GM19395 (cell line): ENCODE measurements around the gene FADS2.

Experiments
- ATAC-seq: cut with Tn5 transposase; IDR thresholded peaks from one replicate; pipeline ENCODE4 v1.9.1; 2021; ENCODE audit warnings: mild to moderate bottlenecking, moderate library complexity; ENCODE audit not compliant: unreplicated experiment

Gene FADS2

DNA sequence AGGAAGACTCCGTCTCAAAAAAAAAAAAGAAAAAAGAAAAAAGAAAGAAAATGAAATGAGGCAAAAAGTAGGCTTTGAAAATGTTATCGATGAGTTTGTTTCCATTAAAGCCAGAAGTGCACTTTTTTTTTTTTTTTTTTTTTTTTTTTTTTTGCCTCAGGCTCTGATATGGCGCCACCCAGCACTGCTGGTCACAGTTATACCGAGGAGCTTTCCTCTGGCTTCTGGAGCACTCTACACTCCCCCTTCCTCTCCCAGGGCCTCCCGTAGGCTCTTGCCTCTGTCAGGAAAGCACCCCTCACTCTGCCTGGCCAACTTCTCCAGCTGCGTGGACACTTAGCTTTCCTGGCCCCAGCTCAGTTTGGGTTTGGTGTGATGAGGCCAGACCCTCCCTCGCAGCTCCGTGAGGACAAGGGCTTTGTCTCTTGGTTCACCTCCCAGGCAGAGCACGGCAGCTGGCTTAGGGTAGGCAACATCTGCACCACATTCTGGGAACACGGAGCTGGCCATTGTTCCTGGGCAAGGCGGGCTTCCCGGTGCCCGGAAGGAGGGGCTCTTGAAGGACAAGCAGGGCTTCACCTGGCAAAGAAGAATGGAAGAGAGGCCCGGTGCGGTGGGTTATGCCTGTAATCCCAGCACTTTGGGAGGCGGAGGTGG lies 16.9 kb downstream of the FADS2 start:
- no peak for ATAC-seq

DNA sequence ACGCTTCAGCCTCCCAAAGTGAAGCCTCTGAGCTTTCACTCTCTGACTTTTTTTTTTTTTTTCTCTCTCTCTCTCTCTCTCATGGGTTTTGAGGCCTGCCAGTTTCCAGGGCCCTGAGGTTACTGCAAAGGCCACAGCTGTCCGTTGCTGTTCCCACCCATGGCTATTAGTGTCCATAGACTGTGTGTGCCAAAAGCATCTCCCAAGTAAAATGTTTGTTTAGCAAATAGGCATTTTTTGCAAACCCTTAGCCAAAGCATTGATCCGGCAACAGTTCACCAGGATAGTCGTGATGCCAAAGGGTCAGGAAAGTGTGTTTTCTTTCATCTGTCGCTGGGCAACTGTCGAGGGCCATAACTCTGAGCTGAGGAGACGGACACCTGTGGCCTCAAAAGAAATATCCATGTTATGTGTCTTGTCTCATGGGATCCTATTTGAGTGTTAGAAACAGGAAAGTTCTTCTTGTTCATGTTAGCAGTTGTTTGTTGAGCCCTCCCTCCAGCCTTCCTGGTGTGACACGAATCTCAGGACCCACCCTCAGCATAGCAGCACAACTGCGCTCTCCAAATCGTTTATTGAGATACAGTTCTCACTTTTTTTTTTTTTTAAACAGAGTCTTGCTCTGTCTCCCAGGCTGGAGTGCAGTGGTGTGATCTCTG lies 18.4 kb downstream of the FADS2 start:
- no peak for ATAC-seq

DNA sequence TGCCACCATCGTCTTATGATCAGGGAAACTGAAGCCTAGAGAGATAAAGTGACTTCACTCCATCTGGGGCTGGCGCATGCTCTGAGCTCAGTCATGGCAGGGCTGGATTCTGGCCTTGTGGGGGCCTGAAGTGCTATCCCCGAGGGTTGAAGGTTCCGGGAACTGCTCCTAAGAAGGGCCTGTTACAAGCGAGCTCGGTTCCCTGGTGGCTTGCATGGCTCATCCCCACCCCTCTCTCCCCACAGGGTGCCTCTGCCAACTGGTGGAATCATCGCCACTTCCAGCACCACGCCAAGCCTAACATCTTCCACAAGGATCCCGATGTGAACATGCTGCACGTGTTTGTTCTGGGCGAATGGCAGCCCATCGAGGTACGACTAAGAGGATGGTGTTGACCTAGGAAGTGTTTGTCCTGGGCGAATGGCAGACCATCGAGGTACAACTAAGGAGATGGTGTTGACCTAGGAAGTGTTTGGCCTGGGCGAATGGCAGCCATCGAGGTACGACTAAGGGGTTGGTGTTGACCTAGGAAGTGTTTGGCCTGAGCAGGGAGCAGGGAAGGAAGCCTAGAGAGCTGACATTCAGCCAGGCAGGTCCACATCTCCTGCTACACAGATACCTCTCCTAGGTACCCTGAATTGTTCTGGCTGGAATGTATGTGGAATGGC lies 19.9 kb downstream of the FADS2 start:
- ATAC-seq = no peak

DNA sequence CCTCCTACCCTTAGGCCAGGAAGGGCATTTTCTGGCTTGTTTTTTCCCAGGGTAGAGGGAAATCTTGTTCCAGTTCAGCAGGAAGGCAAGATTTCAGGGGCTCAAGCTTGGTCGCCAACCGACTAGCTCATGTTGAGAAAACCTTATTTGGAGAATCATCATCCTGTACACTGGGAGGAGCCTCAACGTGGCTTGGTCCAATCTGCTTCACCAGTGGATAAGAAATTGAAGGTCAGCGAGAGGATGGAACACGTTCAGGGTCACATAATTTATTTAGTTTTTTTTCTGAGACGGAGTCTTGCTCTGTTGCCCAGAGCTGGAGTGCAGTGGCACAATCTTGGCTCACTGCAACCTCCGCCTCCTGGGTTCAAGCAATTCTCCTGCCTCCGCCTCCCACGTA lies 20.5 kb downstream of the FADS2 start:
- no peak for ATAC-seq

DNA sequence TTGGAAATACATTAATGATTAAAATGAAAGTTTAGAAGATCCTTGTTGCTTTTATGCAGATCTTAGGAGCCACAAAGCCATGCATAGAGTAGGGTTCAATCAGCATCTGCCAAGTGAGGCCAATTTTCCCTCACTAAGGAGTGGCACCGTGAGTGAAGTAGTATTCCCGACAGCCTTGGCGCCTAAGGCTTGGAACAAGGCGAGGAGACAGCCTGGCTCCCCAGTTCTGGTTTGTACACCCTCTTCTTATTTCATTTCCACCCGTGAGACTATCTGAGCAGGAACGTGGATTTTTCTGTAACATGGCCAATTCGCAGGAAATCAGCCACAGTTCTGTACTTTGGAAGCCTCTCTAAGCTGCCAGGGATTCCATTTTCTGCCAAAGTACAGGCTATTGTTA lies 22.6 kb downstream of the FADS2 start:
- no peak for ATAC-seq

DNA sequence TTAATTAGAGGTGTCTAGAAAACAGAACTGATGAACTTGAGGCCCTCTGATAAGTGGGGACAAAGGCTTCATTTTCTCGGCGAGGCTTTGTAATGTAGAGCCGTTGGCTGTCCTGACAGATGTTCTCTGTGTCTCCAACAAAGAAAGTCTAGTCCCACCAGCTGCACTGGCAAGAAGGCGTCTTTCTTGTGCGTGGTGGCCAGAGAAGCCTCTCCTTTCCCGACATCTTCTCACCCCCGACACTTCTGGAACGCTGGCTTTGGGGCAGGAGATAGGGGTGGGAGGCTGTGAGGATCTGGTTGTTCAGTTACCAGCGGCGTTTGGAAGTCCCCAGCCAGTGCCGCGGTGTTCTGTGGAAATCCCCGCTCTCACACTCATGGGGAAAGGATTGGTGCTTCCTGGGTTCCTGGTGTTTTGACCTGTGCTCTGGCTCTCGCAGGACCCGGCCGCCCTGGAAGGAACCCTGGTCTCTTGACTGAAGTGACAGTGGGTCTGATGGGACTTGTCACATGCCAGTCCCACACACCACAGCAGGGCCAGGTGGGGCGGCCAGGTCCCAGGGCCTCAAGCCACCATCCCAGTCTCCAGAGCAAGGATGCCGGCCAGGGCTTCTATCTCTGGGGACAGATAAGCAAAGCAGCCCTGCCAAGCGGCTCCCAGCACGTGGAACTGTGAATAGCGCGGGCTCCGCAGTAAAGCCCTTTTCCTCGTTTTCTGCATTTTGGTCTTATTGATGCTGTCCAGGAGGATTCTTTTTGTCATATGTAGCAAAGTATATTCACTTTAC lies 23.2 kb downstream of the FADS2 start:
- ATAC-seq = no peak

DNA sequence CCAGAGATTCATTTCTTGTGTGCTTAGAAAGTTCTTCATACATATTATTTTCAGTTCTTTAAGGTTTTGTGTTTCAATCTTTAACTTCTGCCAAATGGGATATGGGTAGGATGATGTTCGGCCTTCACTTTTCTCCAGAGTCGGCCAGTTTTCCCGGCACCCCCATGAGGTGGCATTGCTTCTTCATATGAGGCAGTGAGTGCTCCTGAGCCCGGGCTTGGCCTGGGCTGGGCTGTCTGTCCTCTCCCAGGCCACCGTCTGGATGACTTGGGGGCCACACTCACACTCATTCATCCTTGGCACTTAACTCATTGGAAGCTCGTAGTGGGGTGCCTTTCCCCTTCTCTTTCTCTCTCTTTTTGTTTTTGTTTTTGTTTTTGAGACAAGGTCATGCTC lies 23.8 kb downstream of the FADS2 start:
- no peak for ATAC-seq

DNA sequence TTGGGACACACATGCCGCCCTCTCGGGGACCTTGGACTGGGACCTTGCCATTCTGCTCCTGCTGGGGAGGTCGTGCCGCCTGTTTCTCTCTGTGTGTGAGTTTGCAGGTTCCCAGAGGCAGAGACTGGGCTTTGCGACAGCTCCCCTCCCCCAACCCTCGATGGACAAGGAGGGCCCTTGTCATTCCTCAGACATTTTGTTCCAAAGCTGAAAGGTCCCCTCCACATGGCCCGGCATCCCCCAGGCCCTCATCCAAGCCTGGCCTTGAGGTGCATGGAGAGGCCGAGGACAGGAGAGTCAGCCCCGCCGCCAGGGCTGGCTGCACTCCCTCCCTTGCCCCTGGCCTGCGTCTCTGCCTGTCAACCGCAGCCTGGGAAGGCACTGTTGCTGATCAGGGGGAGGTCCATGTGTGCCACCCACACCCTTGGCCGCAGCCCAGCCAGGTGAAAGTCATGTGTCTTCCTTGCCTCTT lies 25.6 kb downstream of the FADS2 start:
- ATAC-seq = no peak

DNA sequence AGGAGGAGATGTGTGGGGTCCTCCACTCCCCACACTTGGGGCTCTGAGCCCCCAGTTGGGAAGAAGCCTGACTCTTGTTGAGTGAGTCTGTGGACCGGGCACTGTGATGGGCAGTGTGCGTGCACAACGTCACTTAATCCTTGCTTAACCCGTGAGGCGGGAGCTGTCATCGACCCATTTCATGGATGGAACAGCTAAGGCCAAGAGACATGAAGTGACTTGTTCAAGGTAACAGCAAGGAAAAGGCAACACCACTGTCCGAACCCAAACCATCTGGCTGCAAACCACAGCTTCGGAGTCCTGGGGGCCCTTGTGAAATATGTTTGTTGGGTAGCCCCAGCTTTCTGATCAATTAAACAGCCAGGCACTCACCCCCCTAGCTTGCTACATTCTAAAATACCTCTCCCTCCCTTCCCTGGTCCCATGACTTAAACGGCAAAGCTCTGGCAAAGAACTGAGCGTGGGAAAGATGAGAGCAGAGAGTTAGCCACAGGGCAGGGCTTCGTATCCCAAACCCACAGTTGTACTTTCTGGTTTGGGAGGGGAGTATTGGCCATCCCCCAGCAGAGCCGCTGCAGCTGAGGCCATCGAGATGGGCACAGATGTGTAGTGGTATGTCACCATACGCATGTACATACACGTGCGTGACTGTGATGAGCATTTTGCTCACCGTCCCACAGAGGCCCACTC lies 26.3 kb downstream of the FADS2 start:
- ATAC-seq = no peak

DNA sequence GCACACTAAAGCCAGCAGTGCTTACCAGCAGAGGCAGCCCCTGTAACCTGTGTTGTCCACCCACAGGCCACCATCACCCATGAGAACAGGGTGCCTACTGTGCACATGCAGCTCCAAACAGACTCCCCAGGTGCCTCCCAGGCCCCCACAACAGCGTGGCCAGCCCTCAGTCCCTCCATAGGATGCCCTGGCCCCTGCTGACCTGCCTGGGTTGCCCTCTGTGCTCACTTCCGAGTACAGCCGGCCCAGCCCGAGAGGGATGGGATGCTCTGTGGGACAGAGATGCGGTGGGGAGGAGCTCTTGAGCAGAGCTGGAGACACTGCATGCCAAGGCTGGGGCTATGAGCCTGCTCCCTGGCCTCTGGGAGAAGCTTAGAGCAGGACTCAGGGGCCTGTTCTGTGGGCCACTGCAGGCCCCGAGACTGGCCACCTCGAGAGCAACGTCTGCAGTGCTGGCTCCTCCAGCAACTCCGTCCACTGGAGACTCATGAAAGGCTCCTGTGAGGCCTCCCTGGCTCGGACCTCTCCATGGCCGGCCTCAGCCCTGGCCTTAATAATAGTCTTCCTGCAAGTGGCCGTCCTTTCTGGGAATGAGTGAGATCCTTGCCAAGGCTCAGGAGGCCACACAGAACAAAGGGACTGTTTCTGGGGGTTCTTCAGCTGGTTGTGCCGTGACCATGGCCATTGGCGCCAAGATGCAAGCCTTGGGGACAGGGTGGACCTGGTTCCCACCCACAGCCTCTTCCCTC lies 27.0 kb downstream of the FADS2 start:
- no peak for ATAC-seq

DNA sequence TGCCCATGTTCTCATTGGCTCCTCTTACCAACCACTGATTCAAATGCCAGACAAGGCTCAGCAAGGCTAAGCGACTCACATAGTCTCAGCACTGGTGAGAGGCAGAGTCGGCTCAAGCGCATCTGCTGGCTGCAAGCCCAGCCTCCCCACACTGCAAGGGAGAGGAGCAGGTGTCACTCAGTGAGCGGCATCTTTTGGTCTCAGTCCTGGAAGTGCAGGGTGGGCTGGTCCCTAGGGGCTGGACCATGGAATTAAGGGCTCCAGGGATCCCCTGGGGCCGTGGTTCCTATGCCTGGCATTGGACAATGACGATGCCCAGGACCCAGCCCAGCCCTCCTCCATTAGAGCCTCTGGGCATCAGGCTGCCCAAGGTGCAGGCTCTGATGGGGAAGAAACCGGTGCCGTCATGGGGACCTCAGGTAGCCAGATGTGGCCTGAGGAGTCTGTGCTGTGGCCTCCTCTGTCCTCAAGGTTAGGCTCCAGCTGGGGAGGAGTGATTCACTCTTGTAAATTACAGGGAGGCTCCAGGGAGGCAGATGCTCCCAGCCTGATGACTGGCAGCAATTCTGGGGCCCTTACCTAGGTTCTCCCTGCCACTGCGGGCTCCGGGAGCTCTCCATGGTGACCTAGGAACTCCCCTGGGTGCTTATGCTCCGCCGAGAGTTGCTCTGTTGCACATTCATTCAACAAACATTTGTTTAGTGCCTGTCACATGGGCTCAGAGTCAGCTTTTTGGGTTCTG lies 28.0 kb downstream of the FADS2 start:
- ATAC-seq = no peak

DNA sequence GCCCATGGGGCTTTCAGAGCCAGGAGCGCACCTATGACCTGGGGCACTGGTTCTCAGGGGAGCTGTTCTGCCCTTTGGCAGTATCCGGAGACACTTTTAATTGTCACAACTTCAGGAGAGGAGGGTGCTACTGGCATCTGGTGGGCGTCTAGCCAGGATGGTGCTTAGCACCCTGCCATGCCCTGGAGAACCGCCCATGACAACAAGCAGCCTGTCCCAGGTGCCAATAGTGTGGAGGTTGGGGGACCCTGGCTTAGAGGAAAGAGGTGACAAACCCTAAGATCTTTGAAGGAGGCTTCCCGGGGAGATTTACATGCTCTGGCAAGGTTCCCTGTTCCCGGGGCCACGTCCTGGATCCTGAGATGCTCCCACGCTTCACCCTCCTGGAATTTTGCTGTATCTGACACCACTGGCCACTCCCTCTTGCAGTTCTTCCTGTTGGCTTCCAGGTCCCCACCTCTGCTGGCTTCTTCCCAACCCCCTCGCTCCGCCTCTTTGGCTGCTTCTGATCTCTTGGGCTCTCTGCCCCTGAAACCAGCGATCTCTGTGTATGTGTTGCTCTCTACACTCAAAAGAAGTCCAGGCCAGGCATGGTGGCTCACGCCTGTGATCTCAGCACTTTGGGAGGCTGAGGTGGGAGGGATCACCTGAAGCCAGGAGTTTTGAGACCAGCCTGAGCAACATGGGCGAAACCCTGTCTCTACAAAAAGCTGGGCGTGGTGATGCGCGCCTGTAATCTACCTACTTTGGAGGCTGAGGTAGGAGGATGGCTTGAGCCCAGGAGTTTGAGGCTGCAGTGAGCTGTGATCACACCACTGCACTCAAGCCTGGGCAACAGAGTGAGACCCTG lies 32.2 kb downstream of the FADS2 start:
- ATAC-seq = no peak

DNA sequence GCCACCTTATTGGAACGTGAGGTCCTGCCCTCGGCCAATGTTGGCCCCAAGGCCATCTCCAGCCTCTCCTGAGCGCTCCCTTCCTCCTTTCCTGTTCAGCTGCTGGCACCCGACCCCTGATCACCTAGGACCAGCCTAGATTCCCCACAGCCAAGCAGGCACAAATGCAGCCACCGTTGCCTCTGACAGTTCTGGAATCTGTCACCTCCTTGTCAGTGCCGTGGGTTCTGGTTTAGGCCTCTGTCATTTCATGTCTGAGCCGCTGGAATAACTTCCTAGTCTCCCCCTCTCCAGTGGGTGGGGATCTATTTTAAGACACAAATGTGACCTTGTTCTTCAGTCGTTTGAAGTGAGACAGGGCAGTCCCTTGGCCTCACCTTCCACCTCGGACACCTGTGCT lies 33.5 kb downstream of the FADS2 start:
- ATAC-seq = no peak

DNA sequence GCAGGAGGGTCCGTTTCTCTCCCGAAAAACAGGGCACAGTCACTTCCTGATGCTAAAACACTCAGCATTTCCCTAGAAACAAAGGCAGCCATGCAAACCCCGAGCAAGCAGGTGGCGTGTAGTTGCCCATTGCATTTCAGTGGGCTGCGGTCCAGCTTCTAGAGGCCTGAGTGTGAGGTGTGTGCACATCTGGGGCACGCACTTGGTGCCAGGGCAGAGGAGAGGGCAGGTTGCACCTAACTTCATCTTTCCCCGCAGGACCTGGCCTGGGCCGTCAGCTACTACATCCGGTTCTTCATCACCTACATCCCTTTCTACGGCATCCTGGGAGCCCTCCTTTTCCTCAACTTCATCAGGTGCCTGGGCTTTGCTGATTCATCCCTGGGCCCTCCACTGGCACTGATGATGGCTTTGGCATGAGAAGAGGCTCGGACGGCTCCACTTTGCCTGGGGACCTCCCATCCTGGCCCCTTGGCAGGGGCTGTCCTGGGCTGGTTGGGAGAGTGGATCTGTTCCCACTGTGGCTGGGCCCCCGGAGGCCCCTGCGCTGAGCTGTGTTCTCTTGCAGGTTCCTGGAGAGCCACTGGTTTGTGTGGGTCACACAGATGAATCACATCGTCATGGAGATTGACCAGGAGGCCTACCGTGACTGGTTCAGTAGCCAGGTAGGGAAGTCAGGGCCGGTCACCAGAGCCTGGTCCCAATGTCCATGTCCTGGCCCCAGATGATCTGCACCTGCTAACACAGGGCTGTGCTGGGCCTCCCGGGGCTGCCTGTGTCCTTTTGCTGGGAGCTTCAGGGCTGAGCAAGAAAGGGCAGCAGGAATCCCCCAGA lies 34.8 kb downstream of the FADS2 start:
- ATAC-seq = no peak

DNA sequence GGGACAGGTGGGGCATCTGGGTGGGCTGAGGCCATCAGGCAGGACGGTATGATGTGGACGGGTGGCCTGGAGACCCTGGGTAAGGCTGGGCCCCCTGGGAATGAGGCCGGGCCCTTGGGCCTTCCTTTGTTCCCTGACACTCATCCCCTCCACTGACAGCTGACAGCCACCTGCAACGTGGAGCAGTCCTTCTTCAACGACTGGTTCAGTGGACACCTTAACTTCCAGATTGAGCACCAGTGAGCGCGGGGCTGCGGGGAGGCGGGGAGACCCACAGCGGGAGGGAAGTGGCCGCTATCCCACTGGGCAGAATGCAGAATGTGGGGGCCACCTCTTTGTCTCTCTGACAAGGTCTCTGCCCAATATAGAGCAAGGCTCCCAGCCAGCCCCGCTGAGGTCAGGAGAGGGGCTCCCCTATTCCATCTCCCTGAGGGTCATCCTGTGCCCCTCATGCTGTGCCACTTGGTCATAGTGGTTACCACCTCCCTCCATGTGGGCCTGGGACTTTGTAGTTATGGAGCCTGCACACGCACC lies 35.5 kb downstream of the FADS2 start:
- no peak for ATAC-seq

DNA sequence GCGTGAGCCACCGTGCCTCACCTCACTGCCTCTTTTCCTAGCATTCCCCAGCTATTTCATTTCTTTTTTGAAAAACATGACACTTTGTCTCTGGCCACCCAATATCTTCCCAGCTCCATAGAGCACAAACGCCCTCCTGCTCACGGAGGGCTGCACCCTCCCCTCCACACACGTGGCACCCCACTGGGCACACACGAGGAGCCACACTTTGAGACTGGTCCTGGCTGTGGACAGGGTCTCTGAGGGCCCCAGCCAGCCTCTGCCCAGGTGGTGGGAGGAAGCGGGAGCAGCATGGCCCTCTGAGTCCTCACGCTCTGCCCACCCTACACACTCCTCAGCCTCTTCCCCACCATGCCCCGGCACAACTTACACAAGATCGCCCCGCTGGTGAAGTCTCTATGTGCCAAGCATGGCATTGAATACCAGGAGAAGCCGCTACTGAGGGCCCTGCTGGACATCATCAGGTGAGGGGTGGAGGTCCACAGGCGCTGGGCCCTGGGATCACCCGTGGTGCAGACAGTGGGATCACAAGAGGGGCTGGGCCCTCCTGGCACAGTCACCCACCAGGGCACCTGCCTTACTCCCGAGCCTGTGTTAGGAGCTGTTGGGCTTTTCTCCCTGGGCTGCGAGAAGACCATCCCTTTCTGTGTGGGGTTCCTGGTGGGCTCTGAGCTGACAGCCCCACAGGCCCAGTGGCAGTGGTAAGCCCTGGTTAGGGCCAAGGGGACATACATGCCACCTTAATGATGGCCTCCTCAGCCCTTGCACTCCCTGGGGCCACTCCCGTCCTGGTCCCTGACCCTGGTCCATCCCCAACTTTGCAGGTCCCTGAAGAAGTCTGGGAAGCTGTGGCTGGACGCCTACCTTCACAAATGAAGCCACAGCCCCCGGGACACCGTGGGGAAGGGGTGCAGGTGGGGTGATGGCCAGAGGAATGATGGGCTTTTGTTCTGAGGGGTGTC lies 37.0 kb downstream of the FADS2 start:
- no peak for ATAC-seq
